Lung (tissue), 12 donors: ENCODE results near the gene HIVEP1. TPM values are rescaled to one million over a fixed set of nuclear protein-coding genes. Genes with fewer than 3 reads are reported as not detected.

Source experiments
- ATAC-seq: fragments of 200-7000 bp; cut with Tn5 transposase; one replicate; pipeline ENCODE4 v1.9.1; 2020; ENCODE audit warnings: moderate number of reproducible peaks; ENCODE audit not compliant: insufficient read depth, low FRiP score
- DNase-seq, 3 donors: peaks; one replicate each; pipeline ENCODE4 v3.0.0-alpha.2; 2013 to 2017
- H3K27ac ChIP-seq, 2 donors: one replicate each; pipeline ENCODE4 v1.5.1; 2013; ENCODE audit warnings: mild to moderate bottlenecking in 2 of 2, moderate library complexity in 2 of 2, control low read depth in 1 of 2, inconsistent platforms in 1 of 2, low read depth in 1 of 2, low read length in 1 of 2
- H3K27me3 ChIP-seq, 3 donors: one replicate each; pipeline ENCODE4 v1.5.1; 2013; ENCODE audit warnings: low read length in 2 of 3; ENCODE audit not compliant: control insufficient read depth in 3 of 3, insufficient read depth in 3 of 3
- H3K36me3 ChIP-seq, 4 donors: one replicate each; pipeline ENCODE4 v1.5.1; 2013; ENCODE audit warnings: low read length in 4 of 4, mild to moderate bottlenecking in 1 of 4, moderate library complexity in 1 of 4; ENCODE audit not compliant: control insufficient read depth in 4 of 4, insufficient read depth in 4 of 4
- H3K4me1 ChIP-seq, 5 donors: one replicate each; pipeline ENCODE4 v1.5.1; 2013; ENCODE audit warnings: low read length in 5 of 5, mild to moderate bottlenecking in 2 of 5, moderate library complexity in 1 of 5; ENCODE audit not compliant: control insufficient read depth in 5 of 5, insufficient read depth in 5 of 5
- H3K4me3 ChIP-seq: one replicate; pipeline ENCODE4 v1.5.1; 2013; ENCODE audit warnings: mild to moderate bottlenecking, control low read depth, moderate library complexity
- H3K9ac ChIP-seq, 2 donors: one replicate each; pipeline ENCODE4 v1.5.1; 2013; ENCODE audit warnings: low read length in 2 of 2, control low read depth in 1 of 2; ENCODE audit not compliant: insufficient read depth in 1 of 2
- H3K9me3 ChIP-seq, 4 donors: one replicate each; pipeline ENCODE4 v1.5.1; 2013; ENCODE audit warnings: low read length in 3 of 4, mild to moderate bottlenecking in 1 of 4, moderate library complexity in 1 of 4; ENCODE audit not compliant: control insufficient read depth in 4 of 4, insufficient read depth in 3 of 4
- CTCF ChIP-seq: IDR thresholded peaks from 2 replicates; pipeline ENCODE4 v1.5.1; 2012; ENCODE audit warnings: mild to moderate bottlenecking; ENCODE audit errors: control extremely low read depth, extremely low read depth
- WGBS, 2 donors: extraction: QIAGEN DNeasy Blood & Tissue Kit; methylation state at CpG; one replicate each; pipeline ENCODE4 v1.1.7; 2013; 5-methylcytosine and 5-hydroxymethylcytosine counted together
- polyA plus RNA-seq, 2 donors: library from polyadenylated mRNA; stranded (reverse); fragments of 200-250 nt; gene quantifications; one replicate each; pipeline ENCODE4 v1.2.1, GENCODE V29; 2013
- total RNA-seq, 2 donors: library from RNA; depleted of rRNA in 1 of 2; stranded (reverse); fragments of >200 nt in 1 of 2; gene quantifications; one replicate each; pipeline ENCODE4 v1.2.1, GENCODE V29; 2014 to 2021
- donor health status: control.
- donor health status: control.
- donor health status: Bipolar disorder and iron deficiency.
- donor health status: healthy.
- donor health status: DM: yes; HTN: yes; CAD: no.

The HIVEP1 gene
- total and polyA plus RNA-seq, 4 donors, result 3.1 to 49.6 (median 20.5) TPM

GRCh38 chr6:12007887-12008286 lies 4.2 kb upstream of the HIVEP1 start:
- H3K36me3 ChIP-seq, result no peaks in the 10 kb centered on the region
- H3K4me3 ChIP-seq, result no peak overlapping the region
- H3K27me3 ChIP-seq, result no peaks in the 10 kb centered on the region
- no peak for DNase-seq
- WGBS, 2 donors, result 44 to 53% methylated on average over 4 of the region's 4 CpGs
- H3K9ac ChIP-seq, result peak overlapping the region; percentile 47 to 96
- no peak for ATAC-seq
- H3K27ac ChIP-seq, result peak overlapping the region in 1 of 2 donors; percentile 96
- H3K4me1 ChIP-seq, result peaks cover 0 to 22% (median 8%) of the 10 kb centered on the region in 5 donors
- H3K9me3 ChIP-seq, result no peaks in the 10 kb centered on the region
- TF ChIP-seq CTCF, result no peak

- H3K27me3 ChIP-seq, result no peaks in the 10 kb centered on the region
- H3K36me3 ChIP-seq, result no peaks in the 10 kb centered on the region
- ATAC-seq (peak; percentile 49), DNase-seq (peak; percentile 88 to 91 (median 89))
- 0 to 1% methylated on average over 28 to 60 of the region's 60 CpGs for WGBS, 2 donors
- peak overlapping the region; percentile 50 for H3K4me3 ChIP-seq
- no peak for TF ChIP-seq CTCF
- peaks cover 0 to 27% (median 8%) of the 10 kb centered on the region in 5 donors for H3K4me1 ChIP-seq
- H3K9me3 ChIP-seq, result no peaks in the 10 kb centered on the region
- H3K27ac ChIP-seq, result peak overlapping the region; percentile 96
- H3K9ac ChIP-seq, result peak overlapping the region; percentile 47 to 96
Measured at GRCh38 chr6:12008366-12009179, 3.5 kb upstream of the HIVEP1 start.

- H3K27me3 ChIP-seq, result no peaks in the 10 kb centered on the region
- no peaks in the 10 kb centered on the region for H3K36me3 ChIP-seq
- peak in 1 of 3 donors; percentile 59 for DNase-seq
- 1% methylated on average over 21 to 29 of the region's 29 CpGs for WGBS, 2 donors
- H3K4me3 ChIP-seq, result peak overlapping the region; percentile 46
- peaks cover 2 to 33% (median 8%) of the 10 kb centered on the region in 5 donors for H3K4me1 ChIP-seq
- ATAC-seq, result no peak
- H3K9ac ChIP-seq, result peak overlapping the region in 1 of 2 donors; percentile 83
- peak overlapping the region; percentile 95 to 96 for H3K27ac ChIP-seq
- no peak for TF ChIP-seq CTCF
- H3K9me3 ChIP-seq, result no peaks in the 10 kb centered on the region
Measured at GRCh38 chr6:12009180-12009685, 2.9 kb upstream of the HIVEP1 start.
